NCI-H1417 treated with DMSO at 0.1 percent for 48 hours (cell line): ENCODE data around the gene BAK1.
"Not testable (repeated sequence)": the region's sequence is repeated elsewhere in the genome, so short reads cannot be mapped to it uniquely, and the experiment has no call there.

Experiments
- DNase-seq: peaks from one replicate; lab custom pipeline; 2025; lab: John Stamatoyannopoulos, UW

Gene BAK1

DNA sequence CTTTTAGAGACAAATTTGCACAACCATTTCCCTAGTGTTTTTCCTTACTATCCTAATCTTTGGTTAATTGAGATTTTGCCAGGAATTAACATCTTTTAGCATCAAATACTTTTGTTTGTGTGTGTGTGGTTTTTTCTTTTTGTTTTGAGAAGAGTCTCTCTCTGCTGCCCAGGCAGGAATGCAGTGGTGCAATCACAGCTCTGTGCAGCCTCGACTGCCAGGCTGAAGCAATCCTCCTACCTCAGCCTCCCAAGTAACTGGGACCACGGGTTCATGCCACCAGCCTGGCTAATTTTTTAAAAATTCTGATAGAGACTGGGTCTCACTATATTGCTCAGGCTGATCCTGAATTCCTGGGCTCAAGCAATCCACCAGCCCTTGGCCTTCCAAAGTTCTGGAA is 28.5 kb downstream of the BAK1 start:
- no peak for DNase-seq

- DNase-seq = no peak
Measured at GRCh38 chr6:33549896-33550295, 30.2 kb downstream of the BAK1 start.

DNA sequence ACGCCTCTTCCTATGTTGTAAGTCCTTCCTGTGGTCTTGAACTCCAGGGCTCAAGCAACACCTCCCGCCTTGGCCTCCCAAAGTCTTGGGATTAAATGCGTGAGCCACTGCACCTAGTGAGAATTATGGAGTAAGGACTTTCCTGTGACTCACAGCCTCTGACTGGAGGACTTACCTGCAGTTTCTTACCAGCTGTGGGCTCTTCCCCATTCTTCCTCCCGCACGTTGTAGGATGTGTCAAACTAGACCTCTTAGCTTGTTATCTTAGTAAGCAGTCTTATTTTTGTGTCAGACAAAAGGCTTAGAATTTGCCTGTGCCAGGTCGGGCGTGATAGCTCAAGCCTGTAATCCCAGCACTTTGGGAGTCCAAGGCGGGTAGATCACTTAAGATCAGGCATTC is 30.9 kb downstream of the BAK1 start:
- no peak for DNase-seq

- no peak for DNase-seq
Measured at GRCh38 chr6:33547499-33547898, 32.6 kb downstream of the BAK1 start.

DNA sequence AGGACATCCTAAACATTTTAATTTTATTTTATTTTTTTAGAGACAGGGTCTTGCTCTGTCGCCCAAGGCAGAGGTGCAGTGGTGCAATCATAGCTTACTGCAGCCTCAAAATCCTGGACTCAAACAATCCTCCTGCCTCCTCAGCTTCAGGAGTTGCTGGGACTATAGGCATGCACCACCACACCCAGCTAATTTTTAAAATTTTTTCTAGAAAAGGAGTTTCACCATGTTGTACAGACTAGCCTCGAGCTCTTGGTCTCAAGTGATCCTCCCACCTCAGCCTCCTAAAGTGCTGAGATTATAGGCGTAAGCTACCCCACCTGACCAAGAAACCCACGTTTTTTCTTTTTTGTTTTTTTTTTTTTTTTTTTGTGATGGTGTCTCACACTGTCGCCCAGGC is 33.3 kb downstream of the BAK1 start:
- DNase-seq = no peak

DNA sequence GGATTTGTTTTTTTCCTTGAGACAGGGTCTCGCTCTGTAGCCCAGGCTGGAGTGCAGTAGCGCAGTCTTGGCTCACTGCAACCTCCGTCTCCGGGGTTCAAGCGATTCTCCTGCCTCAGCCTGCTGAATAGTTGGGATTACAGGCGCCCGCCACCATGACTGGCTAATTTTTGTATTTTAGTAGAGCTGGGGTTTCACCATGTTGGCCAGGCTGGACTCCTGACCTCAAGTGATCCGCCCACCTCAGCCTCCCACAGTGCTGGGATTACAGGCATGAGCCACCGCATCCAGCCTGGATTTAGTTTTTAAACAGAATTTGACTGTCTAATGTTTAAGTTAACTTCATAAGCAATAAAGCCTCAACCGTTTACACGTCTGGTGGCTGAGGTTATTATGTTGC is 34.8 kb downstream of the BAK1 start:
- DNase-seq = not testable (repeated sequence)

DNA sequence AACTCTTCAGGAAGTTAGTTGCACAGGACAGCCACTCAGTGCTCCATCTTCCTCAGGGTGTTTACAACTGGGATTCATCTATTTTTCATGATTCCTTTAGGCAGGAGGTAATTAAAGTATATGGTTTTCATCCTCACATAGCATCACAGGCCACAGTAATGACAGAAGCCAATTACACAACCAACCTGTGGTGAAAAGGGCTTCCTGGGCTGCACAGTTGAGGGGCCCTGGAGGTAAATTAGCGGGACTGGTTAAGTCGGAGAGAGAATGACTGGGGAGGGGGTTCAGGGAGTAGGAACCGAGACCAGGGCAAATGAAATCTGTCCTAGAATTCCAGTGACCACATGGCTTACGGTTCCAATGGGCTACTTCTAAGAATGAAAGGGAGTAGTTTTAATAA is 37.0 kb downstream of the BAK1 start:
- no peak for DNase-seq

DNA sequence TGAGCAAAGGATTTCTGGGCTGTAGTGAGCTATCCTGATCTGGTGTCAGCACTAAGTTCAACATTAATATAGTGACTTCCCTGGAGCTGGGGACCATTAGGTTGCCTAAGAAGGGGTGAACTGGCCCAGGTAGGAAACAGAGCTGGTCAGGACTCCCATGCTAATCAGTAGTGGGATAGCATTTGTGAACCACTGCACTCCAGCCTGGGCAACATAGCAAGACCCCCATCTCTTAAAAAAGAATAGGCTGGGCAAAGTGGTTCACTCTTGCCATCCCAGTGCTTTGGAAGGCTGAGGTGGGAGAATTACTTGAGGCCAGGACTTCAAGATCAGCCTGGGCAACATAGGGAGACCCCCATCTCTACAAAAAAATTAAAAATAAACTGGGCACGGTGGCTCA is 39.3 kb downstream of the BAK1 start:
- no peak for DNase-seq

DNA sequence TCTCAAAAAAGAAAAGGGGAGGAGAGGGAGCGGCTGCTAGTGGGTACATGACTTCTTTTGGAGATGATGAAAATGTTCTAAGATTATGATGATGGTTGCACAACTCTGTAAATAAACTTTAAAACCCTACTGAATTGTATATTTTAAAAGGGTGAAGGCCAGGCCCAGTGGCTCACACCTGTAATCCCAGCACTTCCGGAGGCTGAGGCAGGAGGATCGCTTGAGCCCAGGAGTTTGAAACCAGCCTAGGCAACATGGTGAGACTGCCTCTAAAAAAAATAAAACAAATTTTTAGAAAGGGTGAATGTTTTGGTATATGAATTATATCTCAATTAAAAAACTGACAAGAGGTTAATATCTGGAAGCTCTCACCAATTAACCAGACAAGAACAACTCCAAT is 45.4 kb downstream of the BAK1 start:
- no peak for DNase-seq

- not testable (repeated sequence) for DNase-seq
Measured at GRCh38 chr6:33533163-33533869, 46.8 kb downstream of the BAK1 start.

DNA sequence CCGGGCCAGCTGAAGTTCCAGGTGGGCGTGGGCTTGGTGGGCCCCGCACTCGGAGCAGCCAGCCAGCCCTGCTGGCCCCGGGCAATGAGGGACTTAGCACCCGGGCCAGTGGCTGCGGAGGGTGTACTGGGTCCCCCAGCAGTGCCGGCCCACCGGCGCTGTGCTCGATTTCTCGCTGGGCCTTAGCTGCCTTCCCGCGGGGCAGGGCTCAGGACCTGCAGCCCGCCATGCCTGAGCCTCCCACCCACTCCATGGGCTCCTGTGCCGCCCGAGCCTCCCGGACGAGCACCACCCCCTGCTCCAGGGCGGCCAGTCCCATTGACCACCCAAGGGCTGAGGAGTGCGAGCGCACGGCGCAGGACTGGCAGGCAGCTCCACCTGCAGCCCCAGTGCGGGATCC is 47.6 kb downstream of the BAK1 start:
- not testable (repeated sequence) for DNase-seq

DNA sequence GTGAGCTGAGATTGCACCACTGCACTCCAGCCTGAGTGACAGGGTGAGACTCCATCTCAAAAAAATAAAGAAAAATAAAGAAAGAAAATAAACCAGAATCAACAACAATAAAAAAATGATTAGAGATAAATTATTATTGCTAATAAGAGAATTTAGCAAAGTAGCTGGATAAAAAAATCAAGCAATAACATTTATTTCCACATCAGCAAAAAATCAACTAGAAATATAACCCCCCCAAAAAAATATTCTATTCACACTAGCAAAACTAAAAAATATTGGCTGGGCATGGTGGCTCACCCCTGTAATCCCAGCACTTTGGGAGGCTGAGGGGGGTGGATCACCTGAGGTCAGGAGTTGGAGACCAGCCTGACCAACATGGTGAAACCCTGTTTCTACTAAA is 49.5 kb downstream of the BAK1 start:
- DNase-seq = not testable (repeated sequence)
